DMS114 treated with DMSO at 0.1 percent for 48 hours (cell line): ENCODE data around the gene ABHD3.
"Not testable (repeated sequence)": the region's sequence is repeated elsewhere in the genome, so short reads cannot be mapped to it uniquely, and the experiment has no call there.

Source experiments
- DNase-seq: peaks from one replicate; lab custom pipeline; 2025; ENCODE audit not compliant: unreplicated experiment; lab: John Stamatoyannopoulos, UW

Gene ABHD3

DNA sequence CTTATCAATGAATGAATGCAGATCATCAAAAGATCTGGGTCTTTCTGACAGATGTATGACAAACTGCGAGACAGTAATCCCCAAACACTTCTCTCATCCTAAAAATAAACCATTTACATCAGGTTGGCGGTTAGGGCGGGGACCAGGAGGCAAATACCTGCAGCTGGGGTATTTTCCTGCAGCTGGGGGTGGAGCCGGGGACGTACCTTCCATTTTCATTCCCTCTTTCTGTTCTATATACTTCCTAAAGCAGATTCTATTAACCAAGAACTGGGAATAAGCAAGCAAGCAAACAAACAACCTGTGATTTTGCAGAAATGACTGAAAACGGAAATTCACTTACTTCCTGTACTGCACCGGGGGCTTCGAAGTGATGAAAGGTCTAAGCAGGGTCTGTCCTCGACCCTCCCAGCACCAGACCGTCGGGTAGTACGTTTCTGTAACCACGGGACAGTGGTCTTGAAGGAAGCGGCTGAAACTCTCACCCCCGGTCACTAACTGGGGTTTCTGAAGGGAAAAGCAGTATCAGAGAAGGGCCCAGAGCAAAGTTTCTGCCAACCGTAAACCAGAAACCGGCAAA lies 1.2 kb downstream of the ABHD3 start:
- peak; percentile 4 for DNase-seq

DNA sequence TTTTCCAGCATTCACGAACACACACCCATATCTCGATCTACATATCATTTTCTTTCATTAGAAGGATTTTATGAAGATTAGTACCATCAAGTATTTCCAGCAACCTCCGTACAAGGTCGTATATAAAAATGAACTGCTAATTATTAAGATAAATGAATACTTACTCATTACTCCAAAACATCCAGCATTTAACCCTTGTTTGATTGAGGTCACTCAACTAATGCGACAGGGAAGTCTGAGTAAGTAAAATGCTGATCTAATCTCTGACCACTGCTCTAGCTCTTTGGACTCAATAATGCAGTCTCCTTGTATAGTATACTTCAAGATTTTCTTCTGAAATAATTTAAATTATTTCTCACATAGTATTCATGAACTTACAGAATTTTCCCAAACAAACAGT lies 2.0 kb downstream of the ABHD3 start:
- no peak for DNase-seq

DNA sequence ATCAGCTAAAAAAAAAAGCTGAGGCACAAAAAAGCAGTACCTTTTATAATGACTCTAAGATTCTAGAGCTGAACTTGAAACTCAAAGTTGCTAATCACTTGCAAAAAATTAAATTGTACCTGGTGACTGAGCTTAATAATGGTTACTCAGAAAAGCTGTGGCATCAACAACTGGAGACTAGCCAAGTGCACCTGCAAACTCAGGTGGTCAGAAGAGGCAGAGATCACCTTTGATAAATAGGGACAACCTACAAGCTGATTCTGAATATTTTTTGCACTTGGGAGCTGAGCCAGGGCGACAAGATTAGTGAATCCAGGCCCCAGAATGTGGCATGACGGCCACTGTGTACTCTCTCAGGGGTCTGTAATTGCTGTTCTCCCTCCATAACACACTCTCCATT lies 3.0 kb downstream of the ABHD3 start:
- DNase-seq, result no peak

GRCh38 chr18:21700528-21701075 lies 4.0 kb downstream of the ABHD3 start:
- no peak for DNase-seq

GRCh38 chr18:21693322-21693721 lies 11.3 kb downstream of the ABHD3 start:
- no peak for DNase-seq

GRCh38 chr18:21689736-21690135 lies 14.8 kb downstream of the ABHD3 start:
- no peak for DNase-seq

DNA sequence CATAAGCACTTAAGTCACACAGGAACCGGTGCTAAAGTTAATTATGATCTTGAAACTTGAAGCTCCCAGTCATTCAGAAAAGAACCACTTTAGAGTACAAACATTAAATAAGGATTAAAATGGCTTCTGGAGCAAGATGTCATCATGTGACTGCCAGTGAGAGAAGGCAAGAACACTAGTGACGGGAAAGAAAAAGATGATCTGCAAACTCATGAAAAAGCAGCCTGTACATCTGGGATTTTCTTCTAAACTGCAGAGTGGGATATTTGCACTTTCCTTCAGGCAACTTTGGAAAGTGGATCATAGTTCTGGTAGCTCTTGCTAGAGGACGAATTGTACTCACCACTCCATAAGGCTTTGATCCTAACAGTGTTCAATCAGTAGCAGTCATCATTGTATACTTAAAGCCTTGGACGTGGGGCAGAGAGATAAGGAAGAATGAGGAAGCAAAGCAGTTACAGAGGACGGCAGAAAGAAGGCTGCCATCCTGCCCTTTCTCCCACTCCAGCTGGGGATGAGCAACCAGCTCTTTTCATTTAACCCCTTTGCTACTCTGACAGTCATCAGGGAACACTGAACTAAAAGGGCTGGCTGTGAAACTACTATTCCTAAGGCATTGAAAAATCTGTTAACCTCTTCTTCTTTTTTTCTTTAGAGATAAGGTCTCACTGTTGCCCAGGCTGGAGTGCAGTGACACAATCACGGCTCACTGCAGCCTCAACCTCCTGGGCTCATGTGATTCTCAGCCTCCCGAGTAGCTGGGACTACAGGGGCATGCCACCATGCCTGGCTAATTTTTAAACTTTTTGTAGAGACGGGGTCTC lies 18.1 kb downstream of the ABHD3 start:
- DNase-seq, result no peak

- DNase-seq, result not testable (repeated sequence)
Measured at GRCh38 chr18:21685556-21685981, 19.0 kb downstream of the ABHD3 start.

DNA sequence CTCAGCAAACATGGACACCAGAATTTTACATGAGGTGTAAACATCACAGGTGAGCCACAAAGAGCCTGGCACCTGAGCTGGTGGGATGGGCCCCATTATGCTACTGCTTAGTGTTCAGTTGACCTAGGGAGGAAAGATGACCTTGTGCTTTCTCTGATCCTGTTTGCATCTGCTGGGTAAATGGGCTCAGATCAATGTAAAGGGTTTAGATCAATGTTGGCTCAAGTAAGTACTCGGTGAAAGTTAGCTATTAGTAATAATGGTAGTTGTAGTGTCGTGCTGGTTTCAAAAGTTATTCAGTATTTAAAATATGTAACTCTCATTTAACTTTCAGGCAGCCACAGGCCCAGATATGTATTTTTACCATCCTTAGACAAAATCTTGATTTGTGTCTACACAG lies 19.8 kb downstream of the ABHD3 start:
- DNase-seq, result no peak

GRCh38 chr18:21682371-21683051 lies 22.1 kb downstream of the ABHD3 start:
- DNase-seq, result no peak

- DNase-seq, result no peak
Measured at GRCh38 chr18:21680161-21680560, 24.4 kb downstream of the ABHD3 start.

DNA sequence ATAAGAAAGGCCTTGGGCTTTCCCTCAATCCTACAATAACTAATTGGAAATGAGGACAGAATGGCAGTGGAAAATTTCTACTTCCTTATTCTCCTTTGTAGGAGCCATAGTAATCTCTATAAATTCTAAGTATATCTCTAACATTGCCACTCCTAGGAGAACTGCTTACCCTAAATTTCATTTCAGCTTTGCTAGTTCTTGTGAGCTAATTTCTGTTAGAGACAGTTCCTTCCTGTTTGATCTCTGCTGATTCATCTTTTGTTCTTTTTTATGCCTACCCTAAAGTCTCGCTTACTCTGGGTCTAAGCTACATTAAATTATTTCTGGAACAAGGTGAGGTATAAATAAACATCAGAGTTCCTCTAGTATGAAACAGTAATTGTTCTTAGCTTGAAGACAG lies 25.7 kb downstream of the ABHD3 start:
- DNase-seq, result no peak

DNA sequence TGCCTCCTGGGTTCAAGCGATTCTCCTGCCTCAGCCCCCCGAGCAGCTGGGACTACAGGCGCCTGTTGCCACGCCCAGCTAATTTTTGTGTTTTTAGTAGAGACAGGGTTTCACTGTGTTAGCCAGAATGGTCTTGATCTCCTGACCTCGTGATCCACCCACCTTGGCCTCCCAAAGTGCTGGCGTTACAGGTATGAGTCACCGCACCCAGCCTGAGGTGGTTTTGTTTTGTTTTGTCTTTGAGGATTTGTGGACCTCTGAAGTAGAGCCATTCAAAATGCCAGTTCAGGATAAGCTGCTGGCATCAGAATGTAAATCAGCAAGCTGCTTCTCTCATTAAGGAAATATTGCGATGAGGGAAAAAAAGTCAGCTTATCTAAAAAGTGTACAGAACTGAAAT lies 29.2 kb downstream of the ABHD3 start:
- DNase-seq, result not testable (repeated sequence)

DNA sequence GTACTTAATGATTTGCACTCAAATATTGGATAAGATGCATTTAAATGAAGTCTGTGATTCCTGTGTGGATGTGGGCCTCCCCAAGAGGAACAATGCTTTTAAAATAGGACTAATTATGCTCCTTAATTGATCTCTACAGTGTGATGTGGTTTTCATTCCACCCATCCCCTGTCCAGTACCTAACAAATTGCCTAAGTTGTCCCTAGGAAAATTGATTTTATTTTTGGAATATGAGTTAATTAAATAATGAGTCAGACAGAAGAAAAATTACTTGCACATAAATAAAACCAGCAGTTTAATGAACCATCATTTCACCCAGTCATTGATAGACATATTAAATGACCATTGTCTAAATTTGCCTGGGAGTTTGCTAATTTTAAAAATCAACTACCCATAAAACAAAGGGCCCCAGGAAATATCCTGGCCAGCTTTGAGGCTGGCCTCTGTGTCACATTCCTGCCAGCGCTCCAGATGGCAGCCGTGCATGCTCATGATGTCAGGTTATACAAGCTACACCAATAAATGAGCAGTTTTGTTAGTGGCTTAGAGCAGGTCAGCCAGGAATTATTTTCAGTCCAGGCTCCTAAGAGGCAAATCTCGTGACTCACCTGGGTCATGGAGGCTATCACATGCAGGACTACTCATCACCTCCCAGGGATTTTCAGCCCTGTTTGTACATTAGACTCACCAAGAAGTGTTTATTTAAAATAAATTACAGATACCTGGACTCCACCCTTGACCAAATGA lies 31.9 kb downstream of the ABHD3 start:
- no peak for DNase-seq

GRCh38 chr18:21669736-21670285 lies 34.8 kb downstream of the ABHD3 start:
- DNase-seq, result no peak

GRCh38 chr18:21664069-21664468 lies 40.5 kb downstream of the ABHD3 start:
- DNase-seq, result no peak

GRCh38 chr18:21663578-21663977 lies 41.0 kb downstream of the ABHD3 start:
- DNase-seq, result no peak

DNA sequence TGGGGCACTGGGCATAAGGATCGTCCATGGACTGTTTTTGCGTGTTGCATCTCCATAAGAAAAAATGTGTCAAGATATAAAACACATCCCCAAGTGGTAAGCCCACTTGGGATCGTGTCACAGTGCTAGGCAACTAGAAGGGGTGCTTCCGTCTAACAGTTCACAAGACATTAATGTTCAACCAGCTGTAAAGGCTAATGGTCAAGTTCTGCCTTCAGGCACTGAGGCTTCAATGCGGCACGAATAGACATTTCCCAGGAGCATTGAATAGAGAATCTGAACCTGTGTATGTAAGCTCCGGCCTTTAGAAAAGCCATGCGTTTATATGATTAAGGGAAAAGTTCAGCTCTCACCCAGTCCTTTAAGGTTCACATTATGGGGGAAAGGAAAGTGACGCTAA lies 42.0 kb downstream of the ABHD3 start:
- DNase-seq, result no peak

DNA sequence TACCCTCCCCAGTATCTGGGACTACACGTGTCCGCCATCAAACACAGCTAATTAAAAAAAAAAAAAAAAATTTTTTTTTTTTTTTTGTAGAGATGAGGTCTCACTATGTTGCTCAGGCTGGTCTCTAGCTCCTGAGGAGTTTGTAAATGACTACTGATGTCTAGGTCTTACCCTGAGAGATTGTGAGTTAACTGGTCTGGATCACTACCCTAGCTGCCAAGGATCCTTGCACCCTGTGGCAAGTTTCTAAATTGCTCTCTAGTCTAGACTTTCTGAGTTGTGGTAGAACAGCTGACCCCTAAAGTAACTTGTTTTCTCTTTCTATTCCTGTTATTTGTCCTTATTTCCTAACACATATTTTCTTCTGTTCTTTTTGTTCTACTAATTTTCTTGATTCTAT lies 44.5 kb downstream of the ABHD3 start:
- DNase-seq, result no peak

DNA sequence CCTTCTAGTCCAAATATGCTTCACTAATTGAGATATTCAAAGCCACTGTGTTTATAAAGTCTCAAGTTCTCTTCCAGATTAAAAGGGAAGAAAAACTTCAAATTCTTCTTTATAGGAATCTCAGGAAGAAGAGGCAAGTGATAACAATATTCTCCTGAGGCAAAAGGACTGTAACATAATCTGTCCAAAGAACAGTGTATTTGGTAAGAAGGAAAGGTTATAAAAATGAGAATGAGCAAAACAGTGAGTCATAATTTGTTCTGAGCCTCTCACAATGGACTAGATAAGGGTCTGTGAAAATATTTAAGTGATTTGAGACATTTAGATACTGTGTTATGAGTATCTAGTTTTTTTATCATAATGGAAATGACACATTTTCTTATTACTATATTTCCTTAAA lies 48.2 kb downstream of the ABHD3 start:
- DNase-seq, result no peak

GRCh38 chr18:21653361-21653760 lies 51.2 kb downstream of the ABHD3 start:
- DNase-seq, result no peak
